Neural progenitor cell (in vitro differentiated cells): ENCODE measurements around the gene ZNF350. TPM values are rescaled to one million over a fixed set of nuclear protein-coding genes. Genes with fewer than 3 reads are reported as not detected.
A peak's percentile ranks its signal among the peaks of the same experiment; 100 is the strongest.
"Not testable (repeated sequence)": the region's sequence is repeated elsewhere in the genome, so short reads cannot be mapped to it uniquely, and the experiment has no call there.

Experiments used
- DNase-seq: peaks from one replicate; pipeline ENCODE4 v3.0.0-alpha.2; 2016; ENCODE audit warnings: low spot score
- H2AFZ ChIP-seq: fragments of 200-600 bp; sonication (generic); replicated peaks from 2 replicates; pipeline ENCODE4 v1.6.1; 2016; ENCODE audit warnings: antibody characterized with exemption
- H3F3A ChIP-seq: fragments of 200-600 bp; sonication (generic); 2 replicates; pipeline ENCODE4 v1.6.1; 2016; ENCODE audit warnings: antibody characterized with exemption, low read depth
- H3K27ac ChIP-seq: fragments of 200-600 bp; sonication (generic); 2 replicates; pipeline ENCODE4 v1.5.1; 2016; ENCODE audit warnings: mild to moderate bottlenecking
- H3K27me3 ChIP-seq: fragments of 200-600 bp; sonication (generic); 2 replicates; pipeline ENCODE4 v1.6.1; 2016; ENCODE audit warnings: mild to moderate bottlenecking, moderate library complexity
- H3K36me3 ChIP-seq: fragments of 200-600 bp; sonication (generic); 2 replicates; pipeline ENCODE4 v1.5.1; 2016
- H3K4me1 ChIP-seq: fragments of 200-600 bp; sonication (generic); 2 replicates; pipeline ENCODE4 v1.6.1; 2016; ENCODE audit warnings: mixed run types
- H3K4me2 ChIP-seq: fragments of 200-600 bp; sonication (generic); 2 replicates; pipeline ENCODE4 v1.6.1; 2016
- H3K4me3 ChIP-seq: fragments of 200-600 bp; sonication (generic); 2 replicates; pipeline ENCODE4 v1.5.1; 2016
- H3K79me2 ChIP-seq: fragments of 200-600 bp; sonication (generic); 2 replicates; pipeline ENCODE4 v1.6.1; 2016; ENCODE audit warnings: low read depth
- H3K9ac ChIP-seq: fragments of 200-600 bp; sonication (generic); 2 replicates; pipeline ENCODE4 v1.6.1; 2016
- H3K9me3 ChIP-seq: fragments of 200-600 bp; sonication (generic); 2 replicates; pipeline ENCODE4 v1.5.1; 2016; ENCODE audit warnings: low read depth
- H4K20me1 ChIP-seq: fragments of 200-600 bp; sonication (generic); 2 replicates; pipeline ENCODE4 v1.6.1; 2016; ENCODE audit warnings: low read depth
- H3K27ac Mint-ChIP-seq: 3 replicates; pipeline ENCODE4 v1.8.0; 2021; ENCODE audit warnings: mixed read lengths
- H3K27me3 Mint-ChIP-seq: 2 replicates; pipeline ENCODE4 v1.8.0; 2022; ENCODE audit warnings: low read depth, mild to moderate bottlenecking, inconsistent platforms, moderate library complexity, mixed read lengths; ENCODE audit not compliant: insufficient read depth
- H3K36me3 Mint-ChIP-seq: 3 replicates; pipeline ENCODE4 v1.8.0; 2021; ENCODE audit warnings: mixed read lengths
- H3K4me1 Mint-ChIP-seq: 3 replicates; pipeline ENCODE4 v1.8.0; 2021; ENCODE audit warnings: mixed read lengths
- H3K4me3 Mint-ChIP-seq: 3 replicates; pipeline ENCODE4 v1.8.0; 2021; ENCODE audit warnings: mild to moderate bottlenecking, moderate library complexity, mixed read lengths
- H3K9me3 Mint-ChIP-seq: 3 replicates; pipeline ENCODE4 v1.8.0; 2020; ENCODE audit warnings: mixed read lengths
- EZH2 ChIP-seq: fragments of 200-600 bp; sonication (generic); IDR thresholded peaks from 2 replicates; pipeline ENCODE4 v1.6.1; 2017; ENCODE audit warnings: antibody characterized with exemption, mild to moderate bottlenecking, moderate library complexity
- EZH2phosphoT487 ChIP-seq: fragments of 200-600 bp; sonication (generic); IDR thresholded peaks from 2 replicates; pipeline ENCODE4 v1.6.1; 2017; ENCODE audit warnings: antibody characterized with exemption
- total RNA-seq: library from RNA; depleted of rRNA; stranded (reverse); fragments of >200 nt; gene quantifications from 2 replicates; pipeline ENCODE4 v1.2.3, GENCODE V29; 2015; ENCODE audit warnings: low replicate concordance
- TF ChIP-seq, protein P1 (sequence below): fragments of 200-600 bp; sonication (generic); IDR thresholded peaks from 2 replicates; pipeline ENCODE4 v1.5.1; 2017; ENCODE audit warnings: antibody characterized with exemption, mild to moderate bottlenecking

ZNF350 gene
- total RNA-seq, 1 donor from 2014 or later, result 7.3 TPM

DNA sequence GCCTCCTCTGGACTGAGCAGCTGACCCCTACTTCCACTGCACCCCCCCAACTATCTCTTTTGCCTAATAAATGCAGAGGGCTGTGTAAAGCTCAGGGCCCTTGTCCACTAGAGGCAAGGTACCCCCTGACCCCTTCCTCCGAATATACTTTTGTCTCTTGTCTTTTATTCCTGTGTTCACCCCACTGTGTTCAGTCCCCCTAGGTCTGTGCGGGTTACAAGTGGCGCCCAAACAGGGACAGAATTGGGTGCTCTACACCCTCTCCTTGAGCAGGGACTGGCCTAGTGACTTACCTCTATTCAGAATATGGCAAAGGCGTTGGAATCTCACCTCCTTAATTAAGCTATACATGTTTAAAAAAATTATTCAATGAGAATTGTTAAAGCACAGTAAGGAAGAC is 15.0 kb downstream of the ZNF350 start:
- no peaks in the 10 kb centered on the region for H4K20me1 ChIP-seq
- no peak overlapping the region for H3K9ac ChIP-seq
- no peak overlapping the region for H2AFZ ChIP-seq
- H3K27me3 ChIP-seq, result no peaks in the 10 kb centered on the region
- TF ChIP-seq, protein P1, sequence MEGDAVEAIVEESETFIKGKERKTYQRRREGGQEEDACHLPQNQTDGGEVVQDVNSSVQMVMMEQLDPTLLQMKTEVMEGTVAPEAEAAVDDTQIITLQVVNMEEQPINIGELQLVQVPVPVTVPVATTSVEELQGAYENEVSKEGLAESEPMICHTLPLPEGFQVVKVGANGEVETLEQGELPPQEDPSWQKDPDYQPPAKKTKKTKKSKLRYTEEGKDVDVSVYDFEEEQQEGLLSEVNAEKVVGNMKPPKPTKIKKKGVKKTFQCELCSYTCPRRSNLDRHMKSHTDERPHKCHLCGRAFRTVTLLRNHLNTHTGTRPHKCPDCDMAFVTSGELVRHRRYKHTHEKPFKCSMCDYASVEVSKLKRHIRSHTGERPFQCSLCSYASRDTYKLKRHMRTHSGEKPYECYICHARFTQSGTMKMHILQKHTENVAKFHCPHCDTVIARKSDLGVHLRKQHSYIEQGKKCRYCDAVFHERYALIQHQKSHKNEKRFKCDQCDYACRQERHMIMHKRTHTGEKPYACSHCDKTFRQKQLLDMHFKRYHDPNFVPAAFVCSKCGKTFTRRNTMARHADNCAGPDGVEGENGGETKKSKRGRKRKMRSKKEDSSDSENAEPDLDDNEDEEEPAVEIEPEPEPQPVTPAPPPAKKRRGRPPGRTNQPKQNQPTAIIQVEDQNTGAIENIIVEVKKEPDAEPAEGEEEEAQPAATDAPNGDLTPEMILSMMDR, result no peak
- TF ChIP-seq EZH2phosphoT487 (no peak), EZH2 (no peak)
- Mint-ChIP-seq H3K27ac (no peak overlapping the region), H3K9me3 (peaks cover 62% of the 10 kb centered on the region), H3K36me3 (peaks cover 67% of the 10 kb centered on the region), H3K27me3 (peaks cover 2% of the 10 kb centered on the region), H3K4me1 (no peaks in the 10 kb centered on the region), H3K4me3 (no peak overlapping the region)
- no peak overlapping the region for H3K4me2 ChIP-seq
- no peak overlapping the region for H3K27ac ChIP-seq
- no peak overlapping the region for H3K4me3 ChIP-seq
- no peaks in the 10 kb centered on the region for H3K4me1 ChIP-seq
- no peaks in the 10 kb centered on the region for H3F3A ChIP-seq
- H3K36me3 ChIP-seq, result peaks cover 10% of the 10 kb centered on the region
- peaks cover 15% of the 10 kb centered on the region for H3K9me3 ChIP-seq
- peak; percentile 9 for DNase-seq
- no peaks in the 10 kb centered on the region for H3K79me2 ChIP-seq

DNA sequence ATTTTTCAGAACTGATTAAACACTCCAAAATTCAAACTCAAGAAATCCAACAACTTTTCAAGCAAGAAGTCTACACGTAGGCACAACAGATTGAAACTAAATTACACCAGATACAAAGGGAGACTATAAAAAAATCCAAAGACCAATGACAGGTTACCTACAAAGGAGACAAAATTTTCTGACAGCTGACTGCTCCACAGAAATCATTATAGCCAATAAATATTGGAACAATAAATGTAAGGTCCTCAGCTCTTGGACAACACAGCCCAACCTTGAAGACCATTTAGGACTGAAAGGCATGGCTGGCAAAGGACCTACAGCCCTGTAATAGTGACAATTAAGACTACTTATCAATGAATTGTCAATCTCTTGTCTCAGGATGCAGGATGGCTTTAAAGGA is 15.9 kb downstream of the ZNF350 start:
- Histone ChIP-seq H3K27ac (no peak overlapping the region), H3K36me3 (peaks cover 10% of the 10 kb centered on the region), H3K9ac (no peak overlapping the region), H3K4me2 (no peak overlapping the region), H4K20me1 (no peaks in the 10 kb centered on the region), H3K9me3 (peaks cover 15% of the 10 kb centered on the region), H2AFZ (no peak overlapping the region), H3K79me2 (no peaks in the 10 kb centered on the region), H3K4me3 (no peak overlapping the region), H3K4me1 (no peaks in the 10 kb centered on the region), H3K27me3 (no peaks in the 10 kb centered on the region), H3F3A (no peaks in the 10 kb centered on the region)
- no peaks in the 10 kb centered on the region for H3K27me3 Mint-ChIP-seq
- TF ChIP-seq EZH2, result no peak
- no peak for TF ChIP-seq EZH2phosphoT487
- TF ChIP-seq, protein P1, result no peak
- H3K36me3 Mint-ChIP-seq, result peaks cover 66% of the 10 kb centered on the region
- H3K4me3 Mint-ChIP-seq, result no peak overlapping the region
- H3K9me3 Mint-ChIP-seq, result peaks cover 60% of the 10 kb centered on the region
- no peak overlapping the region for H3K27ac Mint-ChIP-seq
- no peaks in the 10 kb centered on the region for H3K4me1 Mint-ChIP-seq
- DNase-seq, result no peak

DNA sequence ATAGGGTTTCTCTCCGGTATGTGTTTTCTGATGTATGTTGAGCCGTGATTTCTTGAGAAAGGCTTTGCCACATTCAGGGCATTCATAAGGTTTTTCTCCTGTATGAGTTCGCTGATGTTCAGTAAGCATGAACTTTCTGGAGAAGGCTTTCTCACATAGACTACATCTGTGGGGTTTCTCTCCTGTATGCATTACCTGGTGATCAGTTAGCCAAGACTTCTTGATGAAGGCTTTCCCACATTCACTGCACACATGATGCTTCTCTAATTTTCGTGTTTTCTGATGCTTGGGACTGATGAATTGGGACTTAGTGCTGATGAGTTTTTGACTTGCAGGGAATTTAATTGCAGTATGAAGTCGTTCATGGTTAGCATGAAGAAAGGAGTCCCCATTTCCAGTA is 21.1 kb downstream of the ZNF350 start:
- no peak overlapping the region for H2AFZ ChIP-seq
- no peak overlapping the region for H3K4me2 ChIP-seq
- H3K36me3 Mint-ChIP-seq, result peaks cover 55% of the 10 kb centered on the region
- H3K27ac ChIP-seq, result no peak overlapping the region
- peaks cover 3% of the 10 kb centered on the region for H3K9me3 ChIP-seq
- H3K4me1 Mint-ChIP-seq, result no peaks in the 10 kb centered on the region
- H3K4me3 Mint-ChIP-seq, result no peak overlapping the region
- no peak overlapping the region for H3K9ac ChIP-seq
- no peaks in the 10 kb centered on the region for H3K79me2 ChIP-seq
- no peaks in the 10 kb centered on the region for H4K20me1 ChIP-seq
- DNase-seq, result no peak
- peaks cover 51% of the 10 kb centered on the region for H3K9me3 Mint-ChIP-seq
- no peaks in the 10 kb centered on the region for H3K4me1 ChIP-seq
- no peaks in the 10 kb centered on the region for H3K27me3 ChIP-seq
- TF ChIP-seq EZH2phosphoT487, result no peak
- TF ChIP-seq, protein P1, result no peak
- no peak for TF ChIP-seq EZH2
- H3F3A ChIP-seq, result no peaks in the 10 kb centered on the region
- no peaks in the 10 kb centered on the region for H3K27me3 Mint-ChIP-seq
- no peaks in the 10 kb centered on the region for H3K36me3 ChIP-seq
- H3K27ac Mint-ChIP-seq, result no peak overlapping the region
- H3K4me3 ChIP-seq, result no peak overlapping the region

DNA sequence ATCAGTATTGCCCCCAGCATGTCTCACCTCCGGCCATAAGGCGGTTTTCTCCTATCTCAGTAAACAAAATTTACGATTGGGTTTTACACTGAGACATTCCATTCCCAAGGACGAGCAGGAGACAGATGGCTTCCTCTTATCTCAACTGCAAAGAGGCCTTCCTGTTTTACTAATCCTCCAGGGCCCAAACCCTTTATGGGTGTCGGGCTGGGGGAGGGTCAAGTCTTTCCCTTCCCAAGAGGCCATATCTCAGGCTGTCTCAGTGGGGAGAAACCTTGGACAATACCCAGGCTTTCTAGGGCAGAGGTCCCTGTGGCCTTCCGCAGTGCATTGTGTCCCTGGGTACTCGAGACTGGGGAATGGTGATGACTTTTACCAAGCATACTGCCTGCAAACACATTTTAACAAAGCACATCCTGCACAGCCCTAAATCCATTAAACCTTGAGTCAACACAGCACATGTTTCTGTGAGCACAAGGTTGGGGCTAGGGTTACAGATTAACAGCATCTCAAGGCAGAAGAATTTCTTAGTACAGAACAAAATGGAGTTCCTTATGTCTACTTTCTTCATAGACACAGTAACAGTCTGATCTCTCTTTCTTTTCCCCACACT is 25.9 kb downstream of the ZNF350 start:
- peaks cover 49% of the 10 kb centered on the region for H3K9me3 Mint-ChIP-seq
- H3K27ac ChIP-seq, H3K4me3 ChIP-seq: not testable (repeated sequence)

More for the DNA sequence above, 25.9 kb downstream of the ZNF350 start:
- not testable (repeated sequence) for H3K4me3 Mint-ChIP-seq, H4K20me1 ChIP-seq, DNase-seq, H2AFZ ChIP-seq, H3K4me1 ChIP-seq, H3K27me3 Mint-ChIP-seq, H3F3A ChIP-seq, H3K9me3 ChIP-seq, H3K27me3 ChIP-seq, H3K79me2 ChIP-seq, H3K9ac ChIP-seq, H3K4me2 ChIP-seq, H3K36me3 ChIP-seq, H3K27ac Mint-ChIP-seq, H3K4me1 Mint-ChIP-seq
- H3K36me3 Mint-ChIP-seq, result peaks cover 27% of the 10 kb centered on the region
